ENCODE measurements around the gene ENTPD8.
"Not testable (repeated sequence)": the region's sequence is repeated elsewhere in the genome, so short reads cannot be mapped to it uniquely, and the experiment has no call there.

ENTPD8 gene

GRCh38 chr9:137454597-137455358 is 13.6 kb upstream of the ENTPD8 start:
- no peak for TF ChIP-seq CTCF (IDR thresholded peaks at IDR 0.05; ENCODE audit: extremely low read depth, missing control alignments)

GRCh38 chr9:137454145-137454596 is 13.0 kb upstream of the ENTPD8 start:
- DNase-seq (ENCODE audit: low spot score): peak; percentile 81

More at GRCh38 chr9:137454597-137455358, 13.6 kb upstream of the ENTPD8 start:
- DNase-seq (ENCODE audit: low spot score): no peak

GRCh38 chr9:137453643-137454081 is 12.5 kb upstream of the ENTPD8 start:
- DNase-seq (ENCODE audit: low spot score): peak; percentile 96
- no peak for TF ChIP-seq CTCF (IDR thresholded peaks at IDR 0.05; ENCODE audit: extremely low read depth, missing control alignments)

More at GRCh38 chr9:137454145-137454596, 13.0 kb upstream of the ENTPD8 start:
- TF ChIP-seq CTCF (IDR thresholded peaks at IDR 0.05; ENCODE audit: extremely low read depth, missing control alignments): no peak

- no peak for DNase-seq (ENCODE audit: low spot score)
- TF ChIP-seq CTCF (IDR thresholded peaks at IDR 0.05; ENCODE audit: extremely low read depth, missing control alignments): no peak
Measured at GRCh38 chr9:137452761-137453642, 11.8 kb upstream of the ENTPD8 start.

- no peak for DNase-seq (ENCODE audit: low spot score)
- TF ChIP-seq CTCF (IDR thresholded peaks at IDR 0.05; ENCODE audit: extremely low read depth, missing control alignments): no peak
Measured at GRCh38 chr9:137452006-137452760, 11.0 kb upstream of the ENTPD8 start.

- DNase-seq (ENCODE audit: low spot score): not testable (repeated sequence)
Measured at GRCh38 chr9:137451264-137452005, 10.3 kb upstream of the ENTPD8 start.

- not testable (repeated sequence) for DNase-seq (ENCODE audit: low spot score)
Measured at GRCh38 chr9:137450539-137451222, 9.5 kb upstream of the ENTPD8 start.

All from GM20000 (cell line).